ENCODE data around the gene SEPTIN10. TPM values are rescaled to one million over a fixed set of nuclear protein-coding genes. Genes with fewer than 3 reads are reported as not detected.

Gene SEPTIN10
- total RNA-seq, 1 experiment from 2014 or later = 113 TPM

DNA sequence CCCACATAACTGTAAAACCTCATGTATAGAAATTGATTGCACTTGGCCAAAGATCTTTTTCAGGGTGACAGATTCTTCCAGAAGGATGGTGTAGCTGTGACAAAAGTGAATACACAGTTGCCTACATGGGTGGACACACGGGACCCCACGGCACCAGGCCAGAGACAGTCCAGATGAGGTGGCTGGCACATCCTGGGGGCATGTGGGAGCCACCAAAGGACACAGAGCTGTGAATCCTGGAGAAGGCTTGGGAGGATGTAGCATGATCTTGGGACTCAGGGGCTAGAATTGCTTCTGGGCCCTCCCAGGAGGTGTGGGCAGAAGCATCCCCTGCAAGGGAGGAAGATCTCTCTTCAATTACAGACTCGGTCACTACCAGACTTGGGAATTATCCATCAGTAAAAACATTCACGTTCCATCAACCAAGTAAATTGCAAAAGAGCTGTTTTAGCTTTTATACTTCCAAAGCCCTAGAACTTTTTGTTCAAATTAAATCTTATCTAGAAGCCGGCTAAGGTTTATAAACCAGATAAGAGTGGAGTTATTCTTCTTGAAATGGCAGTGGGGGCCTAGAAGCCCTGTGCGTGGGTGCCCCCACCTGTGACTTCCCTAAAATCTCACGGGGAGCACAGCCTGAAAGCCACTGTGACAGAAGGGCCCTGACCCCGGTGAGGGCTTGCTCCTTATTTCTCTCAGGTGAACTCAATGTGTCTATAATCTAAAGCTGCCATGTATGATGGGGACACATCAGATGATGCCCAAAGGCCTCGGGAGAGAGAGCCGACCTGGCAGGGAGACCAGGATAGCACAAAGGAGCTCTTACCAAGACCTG, 81.7 kb downstream of the SEPTIN10 start:
- ChIA-PET CTCF (interaction anchor here (1.5 to 1.8 kb wide), 2 partner anchors 14 to 22 kb away, joined by 3 to 6 read pairs; no protein-coding TSS in a partner anchor), POLR2A (no interaction called here), RAD21 (ENCODE audit: low non-redundant PET in 1 of 2, low total read pairs in 2 of 2, uncharacterized antibody in 2 of 2, unreplicated experiment in 2 of 2) (no interaction called here)
- peaks cover 0 to 3% of the 10 kb centered on the region in 2 experiments; a peak in 1 of 4 replicates for H3K4me1 ChIP-seq (ENCODE audit: control insufficient read depth in 1 of 2, insufficient read depth in 2 of 2, low read length in 2 of 2)
- H4K20me1 ChIP-seq (ENCODE audit: insufficient read depth) = no peaks in the 10 kb centered on the region
- DNase-seq (ENCODE audit: low read depth, low spot score) (no peak), ATAC-seq (no peak)
- no peak overlapping the region for H2AFZ ChIP-seq (ENCODE audit: low read depth, low read length, poor library complexity, severe bottlenecking)
- no peaks in the 10 kb centered on the region for H3K9me2 ChIP-seq (ENCODE audit: insufficient read depth)
- no peak for TF ChIP-seq SRF (IDR thresholded peaks at IDR 0.05; ENCODE audit: low read depth)
- TF ChIP-seq FOSL1 (IDR thresholded peaks at IDR 0.05; ENCODE audit: low read depth) = no peak
- TF ChIP-seq CBX3 (IDR thresholded peaks at IDR 0.05; ENCODE audit: low read depth) = no peak
- TF ChIP-seq POLR2A (IDR thresholded peaks at IDR 0.05; ENCODE audit: borderline replicate concordance, extremely low read depth, insufficient read depth, insufficient read length) = no peak
- no peak for TF ChIP-seq SIN3A (IDR thresholded peaks at IDR 0.05; ENCODE audit: low read depth)
- TF ChIP-seq, protein P1, sequence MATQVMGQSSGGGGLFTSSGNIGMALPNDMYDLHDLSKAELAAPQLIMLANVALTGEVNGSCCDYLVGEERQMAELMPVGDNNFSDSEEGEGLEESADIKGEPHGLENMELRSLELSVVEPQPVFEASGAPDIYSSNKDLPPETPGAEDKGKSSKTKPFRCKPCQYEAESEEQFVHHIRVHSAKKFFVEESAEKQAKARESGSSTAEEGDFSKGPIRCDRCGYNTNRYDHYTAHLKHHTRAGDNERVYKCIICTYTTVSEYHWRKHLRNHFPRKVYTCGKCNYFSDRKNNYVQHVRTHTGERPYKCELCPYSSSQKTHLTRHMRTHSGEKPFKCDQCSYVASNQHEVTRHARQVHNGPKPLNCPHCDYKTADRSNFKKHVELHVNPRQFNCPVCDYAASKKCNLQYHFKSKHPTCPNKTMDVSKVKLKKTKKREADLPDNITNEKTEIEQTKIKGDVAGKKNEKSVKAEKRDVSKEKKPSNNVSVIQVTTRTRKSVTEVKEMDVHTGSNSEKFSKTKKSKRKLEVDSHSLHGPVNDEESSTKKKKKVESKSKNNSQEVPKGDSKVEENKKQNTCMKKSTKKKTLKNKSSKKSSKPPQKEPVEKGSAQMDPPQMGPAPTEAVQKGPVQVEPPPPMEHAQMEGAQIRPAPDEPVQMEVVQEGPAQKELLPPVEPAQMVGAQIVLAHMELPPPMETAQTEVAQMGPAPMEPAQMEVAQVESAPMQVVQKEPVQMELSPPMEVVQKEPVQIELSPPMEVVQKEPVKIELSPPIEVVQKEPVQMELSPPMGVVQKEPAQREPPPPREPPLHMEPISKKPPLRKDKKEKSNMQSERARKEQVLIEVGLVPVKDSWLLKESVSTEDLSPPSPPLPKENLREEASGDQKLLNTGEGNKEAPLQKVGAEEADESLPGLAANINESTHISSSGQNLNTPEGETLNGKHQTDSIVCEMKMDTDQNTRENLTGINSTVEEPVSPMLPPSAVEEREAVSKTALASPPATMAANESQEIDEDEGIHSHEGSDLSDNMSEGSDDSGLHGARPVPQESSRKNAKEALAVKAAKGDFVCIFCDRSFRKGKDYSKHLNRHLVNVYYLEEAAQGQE (IDR thresholded peaks at IDR 0.05; ENCODE audit: low read depth) = no peak
- no peak for TF ChIP-seq EGR1 (IDR thresholded peaks at IDR 0.05; ENCODE audit: low read depth)
- TF ChIP-seq POLR2AphosphoS5 (IDR thresholded peaks at IDR 0.05; ENCODE audit: low read depth, low read length) = no peak
- TF ChIP-seq RAD21 (IDR thresholded peaks at IDR 0.05; ENCODE audit: low read depth) = no peak
- TF ChIP-seq, protein P2, sequence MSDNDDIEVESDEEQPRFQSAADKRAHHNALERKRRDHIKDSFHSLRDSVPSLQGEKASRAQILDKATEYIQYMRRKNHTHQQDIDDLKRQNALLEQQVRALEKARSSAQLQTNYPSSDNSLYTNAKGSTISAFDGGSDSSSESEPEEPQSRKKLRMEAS (IDR thresholded peaks at IDR 0.05) = no peak
- no peak for TF ChIP-seq YY1 (IDR thresholded peaks at IDR 0.05; ENCODE audit: extremely low read depth, insufficient replicate concordance, low read depth, low read length)
- no peak for TF ChIP-seq SP1 (IDR thresholded peaks at IDR 0.05; ENCODE audit: low read depth)
- no peak for TF ChIP-seq ZFX (IDR thresholded peaks at IDR 0.05)
- TF ChIP-seq ELF1 (IDR thresholded peaks at IDR 0.05; ENCODE audit: borderline replicate concordance, low read depth) = no peak
- TF ChIP-seq, protein P3, sequence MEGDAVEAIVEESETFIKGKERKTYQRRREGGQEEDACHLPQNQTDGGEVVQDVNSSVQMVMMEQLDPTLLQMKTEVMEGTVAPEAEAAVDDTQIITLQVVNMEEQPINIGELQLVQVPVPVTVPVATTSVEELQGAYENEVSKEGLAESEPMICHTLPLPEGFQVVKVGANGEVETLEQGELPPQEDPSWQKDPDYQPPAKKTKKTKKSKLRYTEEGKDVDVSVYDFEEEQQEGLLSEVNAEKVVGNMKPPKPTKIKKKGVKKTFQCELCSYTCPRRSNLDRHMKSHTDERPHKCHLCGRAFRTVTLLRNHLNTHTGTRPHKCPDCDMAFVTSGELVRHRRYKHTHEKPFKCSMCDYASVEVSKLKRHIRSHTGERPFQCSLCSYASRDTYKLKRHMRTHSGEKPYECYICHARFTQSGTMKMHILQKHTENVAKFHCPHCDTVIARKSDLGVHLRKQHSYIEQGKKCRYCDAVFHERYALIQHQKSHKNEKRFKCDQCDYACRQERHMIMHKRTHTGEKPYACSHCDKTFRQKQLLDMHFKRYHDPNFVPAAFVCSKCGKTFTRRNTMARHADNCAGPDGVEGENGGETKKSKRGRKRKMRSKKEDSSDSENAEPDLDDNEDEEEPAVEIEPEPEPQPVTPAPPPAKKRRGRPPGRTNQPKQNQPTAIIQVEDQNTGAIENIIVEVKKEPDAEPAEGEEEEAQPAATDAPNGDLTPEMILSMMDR (IDR thresholded peaks at IDR 0.05 in 2 of 3, conservative IDR thresholded peaks at IDR 0.05 in 1 of 3; ENCODE audit: borderline replicate concordance in 1 of 3, insufficient read depth in 1 of 3, low read depth in 2 of 3, low read length in 2 of 3) = no peak
- no peaks in the 10 kb centered on the region for H3K9me3 ChIP-seq (ENCODE audit: control insufficient read depth in 1 of 2, insufficient read depth in 1 of 2, low read depth in 1 of 2, low read length in 2 of 2)
- H3K4me3 ChIP-seq (replicated peaks in 1 of 2; ENCODE audit: low read depth in 1 of 2, low read length in 2 of 2) = no peak overlapping the region
- H3K9ac ChIP-seq (ENCODE audit: low read length) = no peak overlapping the region
- no TSS peak for BruUV-seq (replicated peaks)
- H3K27ac ChIP-seq (ENCODE audit: low read depth, low read length) = no peak overlapping the region
- H3K79me2 ChIP-seq (ENCODE audit: insufficient read depth, low read length) = no peaks in the 10 kb centered on the region
- intact Hi-C loops (cut with micrococcal nuclease) = no loop called here
- no peaks in the 10 kb centered on the region for H3K36me3 ChIP-seq (ENCODE audit: control insufficient read depth in 1 of 2, insufficient read depth in 2 of 2, low read length in 2 of 2)
- no peak overlapping the region for H3K4me2 ChIP-seq (ENCODE audit: low read length)
- H3K27me3 ChIP-seq (ENCODE audit: insufficient read depth, low read length) = no peaks in the 10 kb centered on the region; the same call in 1 of the 2 replicates
